HEK293 (cell line): Measurements from ENCODE around the gene SNRNP27.
A peak's percentile ranks its signal among the peaks of the same experiment; 100 is the strongest.

Experiments used
- CTCF ChIA-PET: fragments of 350-600 bp; formaldehyde crosslinking; extraction: SDS; loops from one replicate; lab custom pipeline; 2021; ENCODE audit warnings: antibody characterized with exemption; lab: Yijun Ruan, JAX
- POLR2A ChIA-PET: fragments of 300-600 bp; formaldehyde crosslinking; extraction: SDS; loops from one replicate; lab custom pipeline; 2020; ENCODE audit warnings: antibody characterized with exemption, inconsistent platforms; lab: Yijun Ruan, JAX
- H3K27ac ChIP-seq: fragments of 200-500 bp; sonication (Bioruptor generic); 2 replicates; pipeline ENCODE4 v1.5.1; 2014; ENCODE audit warnings: low read depth, low read length, control low read depth, inconsistent platforms; ENCODE audit errors: extremely low read depth
- H3K36me3 ChIP-seq, 2 experiments: fragments of 200-500 bp in 1 of 2; sonication (Bioruptor generic) in 1 of 2; 1 replicate in 1 of 2; 2 replicates in 1 of 2; pipeline ENCODE4 v1.5.1; 2014 to 2017; ENCODE audit warnings: inconsistent platforms in 2 of 2, low read length in 2 of 2; ENCODE audit not compliant: control insufficient read depth in 2 of 2, insufficient read depth in 1 of 2
- H3K4me1 ChIP-seq: fragments of 200-500 bp; sonication (Bioruptor generic); 2 replicates; pipeline ENCODE4 v1.5.1; 2014; ENCODE audit warnings: mild to moderate bottlenecking, low read length, inconsistent platforms; ENCODE audit not compliant: control insufficient read depth, insufficient read depth
- H3K4me3 ChIP-seq: 2 replicates; pipeline ENCODE4 v1.5.1; 2011; ENCODE audit warnings: low read depth, mild to moderate bottlenecking, control low read depth, low read length, moderate library complexity
- H3K9me3 ChIP-seq: fragments of 200-500 bp; sonication (Bioruptor generic); 2 replicates; pipeline ENCODE4 v1.5.1; 2014; ENCODE audit warnings: low read depth, low read length, inconsistent platforms; ENCODE audit not compliant: control insufficient read depth, insufficient read depth
- GFI1B ChIP-seq: fragments of 450-650 bp; formaldehyde crosslinking; IDR thresholded peaks from 2 replicates; pipeline ENCODE4 v1.5.1; 2016; ENCODE audit warnings: missing biosample characterization, missing genetic modification characterization
- GLIS1 ChIP-seq: fragments of 450-650 bp; formaldehyde crosslinking; IDR thresholded peaks from 2 replicates; pipeline ENCODE4 v1.5.1; 2016; ENCODE audit warnings: missing biosample characterization, missing genetic modification characterization
- HOXC10 ChIP-seq: sonication (generic); formaldehyde crosslinking; IDR thresholded peaks from 2 replicates; pipeline ENCODE4 v1.8.1; 2023; ENCODE audit warnings: mild to moderate bottlenecking, missing genetic modification reagents
- KLF1 ChIP-seq: fragments of 450-650 bp; formaldehyde crosslinking; IDR thresholded peaks from 2 replicates; pipeline ENCODE4 v1.5.1; 2016; ENCODE audit warnings: missing biosample characterization, missing genetic modification characterization
- MYNN ChIP-seq: fragments of 450-650 bp; formaldehyde crosslinking; IDR thresholded peaks from 2 replicates; pipeline ENCODE4 v1.5.1; 2016; ENCODE audit warnings: missing biosample characterization, missing genetic modification characterization, borderline replicate concordance
- RBAK ChIP-seq: fragments of 450-650 bp; formaldehyde crosslinking; IDR thresholded peaks from 2 replicates; pipeline ENCODE4 v1.5.1; 2016; ENCODE audit warnings: missing biosample characterization, missing genetic modification characterization
- ZNF112 ChIP-seq: fragments of 450-650 bp; formaldehyde crosslinking; IDR thresholded peaks from 2 replicates; pipeline ENCODE4 v1.5.0; 2017; ENCODE audit warnings: missing biosample characterization, missing genetic modification characterization
- ZNF114 ChIP-seq: fragments of 450-650 bp; formaldehyde crosslinking; IDR thresholded peaks from 2 replicates; pipeline ENCODE4 v1.5.0; 2017; ENCODE audit warnings: missing biosample characterization, missing genetic modification characterization
- ZNF133 ChIP-seq: fragments of 450-650 bp; formaldehyde crosslinking; IDR thresholded peaks from 2 replicates; pipeline ENCODE4 v1.5.1; 2016; ENCODE audit warnings: missing biosample characterization, missing genetic modification characterization
- ZNF155 ChIP-seq: fragments of 450-650 bp; formaldehyde crosslinking; IDR thresholded peaks from 2 replicates; pipeline ENCODE4 v1.5.1; 2016; ENCODE audit warnings: missing biosample characterization, missing genetic modification characterization
- ZNF169 ChIP-seq: fragments of 450-650 bp; formaldehyde crosslinking; IDR thresholded peaks from 2 replicates; pipeline ENCODE4 v1.5.1; 2016; ENCODE audit warnings: missing biosample characterization, missing genetic modification characterization
- ZNF174 ChIP-seq: fragments of 450-650 bp; formaldehyde crosslinking; IDR thresholded peaks from 2 replicates; pipeline ENCODE4 v1.5.0; 2017; ENCODE audit warnings: missing biosample characterization, mild to moderate bottlenecking, missing genetic modification characterization
- ZNF248 ChIP-seq: fragments of 450-650 bp; formaldehyde crosslinking; IDR thresholded peaks from 2 replicates; pipeline ENCODE4 v1.5.1; 2017; ENCODE audit warnings: missing biosample characterization, missing genetic modification characterization
- ZNF302 ChIP-seq: fragments of 450-650 bp; formaldehyde crosslinking; IDR thresholded peaks from 2 replicates; pipeline ENCODE4 v1.5.1; 2016; ENCODE audit warnings: missing biosample characterization, missing genetic modification characterization, low read depth
- ZNF354C ChIP-seq: fragments of 450-650 bp; formaldehyde crosslinking; IDR thresholded peaks from 2 replicates; pipeline ENCODE4 v1.5.1; 2016; ENCODE audit warnings: missing biosample characterization, missing genetic modification characterization, low read depth, borderline replicate concordance
- ZNF473 ChIP-seq: fragments of 450-650 bp; formaldehyde crosslinking; IDR thresholded peaks from 2 replicates; pipeline ENCODE4 v1.5.1; 2017; ENCODE audit warnings: missing biosample characterization, missing genetic modification characterization
- ZNF514 ChIP-seq: fragments of 450-650 bp; formaldehyde crosslinking; IDR thresholded peaks from 2 replicates; pipeline ENCODE4 v1.5.1; 2016; ENCODE audit warnings: missing biosample characterization, missing genetic modification characterization
- ZNF521 ChIP-seq: fragments of 450-650 bp; formaldehyde crosslinking; IDR thresholded peaks from 2 replicates; pipeline ENCODE4 v1.5.1; 2017; ENCODE audit warnings: missing biosample characterization, mild to moderate bottlenecking, missing genetic modification characterization
- ZNF626 ChIP-seq: fragments of 450-650 bp; sonication (Bioruptor Pico); formaldehyde crosslinking; IDR thresholded peaks from 2 replicates; pipeline ENCODE4 v1.5.1; 2018; ENCODE audit warnings: missing biosample characterization, missing genetic modification characterization, inconsistent platforms
- ZNF837 ChIP-seq: fragments of 450-650 bp; formaldehyde crosslinking; IDR thresholded peaks from 2 replicates; pipeline ENCODE4 v1.5.1; 2016; ENCODE audit warnings: missing biosample characterization, missing genetic modification characterization
- ZSCAN23 ChIP-seq: fragments of 450-650 bp; formaldehyde crosslinking; IDR thresholded peaks from 2 replicates; pipeline ENCODE4 v1.5.1; 2016; ENCODE audit warnings: missing biosample characterization, missing genetic modification characterization
- ZXDB ChIP-seq: fragments of 450-650 bp; formaldehyde crosslinking; IDR thresholded peaks from 2 replicates; pipeline ENCODE4 v1.5.1; 2016; ENCODE audit warnings: missing biosample characterization, missing genetic modification characterization
- TF ChIP-seq, protein P1 (sequence below): fragments of 450-650 bp; formaldehyde crosslinking; IDR thresholded peaks from 2 replicates; pipeline ENCODE4 v1.5.1; 2016; ENCODE audit warnings: missing biosample characterization, missing genetic modification characterization
- TF ChIP-seq, protein P2 (sequence below): fragments of 450-650 bp; formaldehyde crosslinking; conservative IDR thresholded peaks from 2 replicates; pipeline ENCODE4 v1.5.1; 2016; ENCODE audit warnings: low read depth, missing biosample characterization, missing genetic modification characterization
- TF ChIP-seq, protein P3 (sequence below): fragments of 450-650 bp; formaldehyde crosslinking; IDR thresholded peaks from 2 replicates; pipeline ENCODE4 v1.5.1; 2016; ENCODE audit warnings: missing biosample characterization, missing genetic modification characterization
- TF ChIP-seq, protein P4 (sequence below): sonication (generic); formaldehyde crosslinking; IDR thresholded peaks from 2 replicates; pipeline ENCODE4 v1.8.1; 2022; ENCODE audit warnings: mild to moderate bottlenecking, moderate library complexity, missing genetic modification reagents
- TF ChIP-seq, protein P5 (sequence below): fragments of 450-650 bp; formaldehyde crosslinking; optimal IDR thresholded peaks from 2 replicates; pipeline ENCODE3; 2016; ENCODE audit warnings: missing biosample characterization, mild to moderate bottlenecking, missing genetic modification characterization

Gene SNRNP27, protein sequence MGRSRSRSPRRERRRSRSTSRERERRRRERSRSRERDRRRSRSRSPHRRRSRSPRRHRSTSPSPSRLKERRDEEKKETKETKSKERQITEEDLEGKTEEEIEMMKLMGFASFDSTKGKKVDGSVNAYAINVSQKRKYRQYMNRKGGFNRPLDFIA

DNA sequence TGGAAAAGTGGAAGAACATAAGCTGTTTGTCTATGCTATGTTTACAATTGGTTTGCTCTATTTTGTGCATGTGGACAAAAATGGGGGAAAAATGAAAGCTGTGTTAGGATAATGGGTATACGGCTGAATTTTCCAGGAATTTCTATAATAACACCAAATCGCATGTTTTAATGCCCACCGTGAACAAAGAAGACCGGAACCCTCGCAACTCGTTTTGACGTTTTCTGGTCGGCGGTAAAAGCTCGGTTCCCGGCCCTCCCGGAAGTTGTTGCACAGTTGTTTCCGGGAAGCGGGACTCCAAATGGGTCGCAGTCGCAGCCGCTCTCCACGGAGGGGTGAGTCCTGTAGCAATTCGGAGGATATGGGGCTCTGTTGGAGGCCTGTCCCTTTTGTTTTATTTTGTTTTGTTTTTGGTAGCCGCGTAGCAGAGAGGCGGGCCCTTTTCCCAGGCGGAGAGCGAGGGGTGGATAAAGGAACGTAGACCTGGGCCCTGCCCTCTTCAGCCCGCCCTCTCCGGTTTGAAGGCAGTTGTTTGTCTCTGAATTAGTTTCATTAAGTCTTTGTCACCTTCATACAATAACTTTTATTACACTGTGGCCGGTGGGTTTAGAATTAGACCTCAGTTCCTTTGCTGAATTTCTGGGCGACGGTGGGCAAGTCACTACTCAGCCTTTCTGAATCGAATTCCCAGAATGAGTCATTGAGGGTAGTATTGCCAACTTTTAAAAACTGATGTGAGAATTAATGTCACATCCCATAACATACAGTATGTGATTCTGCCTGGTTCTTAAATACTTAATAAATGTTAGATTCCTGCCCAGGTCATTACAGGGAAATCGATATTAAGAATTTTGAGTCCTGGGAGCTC lies at the start of gene SNRNP27:
Gene SNRNP27, plus strand, starts transcription at position 273 of the 868 bp plus-strand sequence. Its CDS starts 29 bp downstream, at position 302.
- H3K9me3 ChIP-seq = no peaks in the 10 kb centered on the region
- POLR2A ChIA-PET = interaction anchor here (0.6 to 1.9 kb wide), 4 partner anchors 21 to 517 kb away, joined by 3 to 16 read pairs (median 8); partner anchors contain the start of genes AAK1, ANXA4 and MXD1
- H3K4me1 ChIP-seq = peaks cover 3% of the 10 kb centered on the region; the same call in 1 of the 2 replicates
- peak within 1 kb of the TSS; percentile 84 for H3K4me3 ChIP-seq
- H3K27ac ChIP-seq = peak within 1 kb of the TSS; percentile 42
- CTCF ChIA-PET = interaction anchor here (0.6 to 1.7 kb wide), 8 partner anchors 19 to 1531 kb away, joined by 3 to 9 read pairs (median 4); partner anchors contain the start of gene MXD1
- peaks cover 24 to 40% of the 10 kb centered on the region in 2 experiments for H3K36me3 ChIP-seq
- TF ChIP-seq ZNF521 (tag by site-specific recombination) (no peak), RBAK (tag by site-specific recombination) (no peak), GFI1B (tag by site-specific recombination) (no peak), ZNF248 (tag by site-specific recombination) (no peak), MYNN (tag by site-specific recombination) (no peak), GLIS1 (0 out of 2 replicates have a peak, but pooled peaks have one; percentile 14), ZNF626 (tag by site-specific recombination) (no peak), ZNF133 (tag by site-specific recombination) (no peak), ZNF473 (no peak), ZNF837 (tag by site-specific recombination) (no peak), ZNF174 (no peak), ZNF114 (tag by site-specific recombination) (no peak), ZSCAN23 (tag by site-specific recombination) (no peak), ZNF302 (tag by site-specific recombination) (no peak), HOXC10 (CRISPR knock-in tag) (no peak), KLF1 (tag by site-specific recombination) (no peak), ZNF155 (tag by site-specific recombination) (no peak), ZNF354C (tag by site-specific recombination) (no peak), ZNF169 (tag by site-specific recombination) (no peak), ZNF112 (no peak), ZXDB (tag by site-specific recombination) (peak; percentile 68; the same call in 1 of the 2 replicates), ZNF514 (tag by site-specific recombination) (no peak)
- TF ChIP-seq, protein P1, sequence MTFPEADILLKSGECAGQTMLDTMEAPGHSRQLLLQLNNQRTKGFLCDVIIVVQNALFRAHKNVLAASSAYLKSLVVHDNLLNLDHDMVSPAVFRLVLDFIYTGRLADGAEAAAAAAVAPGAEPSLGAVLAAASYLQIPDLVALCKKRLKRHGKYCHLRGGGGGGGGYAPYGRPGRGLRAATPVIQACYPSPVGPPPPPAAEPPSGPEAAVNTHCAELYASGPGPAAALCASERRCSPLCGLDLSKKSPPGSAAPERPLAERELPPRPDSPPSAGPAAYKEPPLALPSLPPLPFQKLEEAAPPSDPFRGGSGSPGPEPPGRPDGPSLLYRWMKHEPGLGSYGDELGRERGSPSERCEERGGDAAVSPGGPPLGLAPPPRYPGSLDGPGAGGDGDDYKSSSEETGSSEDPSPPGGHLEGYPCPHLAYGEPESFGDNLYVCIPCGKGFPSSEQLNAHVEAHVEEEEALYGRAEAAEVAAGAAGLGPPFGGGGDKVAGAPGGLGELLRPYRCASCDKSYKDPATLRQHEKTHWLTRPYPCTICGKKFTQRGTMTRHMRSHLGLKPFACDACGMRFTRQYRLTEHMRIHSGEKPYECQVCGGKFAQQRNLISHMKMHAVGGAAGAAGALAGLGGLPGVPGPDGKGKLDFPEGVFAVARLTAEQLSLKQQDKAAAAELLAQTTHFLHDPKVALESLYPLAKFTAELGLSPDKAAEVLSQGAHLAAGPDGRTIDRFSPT = no peak
- TF ChIP-seq, protein P2, sequence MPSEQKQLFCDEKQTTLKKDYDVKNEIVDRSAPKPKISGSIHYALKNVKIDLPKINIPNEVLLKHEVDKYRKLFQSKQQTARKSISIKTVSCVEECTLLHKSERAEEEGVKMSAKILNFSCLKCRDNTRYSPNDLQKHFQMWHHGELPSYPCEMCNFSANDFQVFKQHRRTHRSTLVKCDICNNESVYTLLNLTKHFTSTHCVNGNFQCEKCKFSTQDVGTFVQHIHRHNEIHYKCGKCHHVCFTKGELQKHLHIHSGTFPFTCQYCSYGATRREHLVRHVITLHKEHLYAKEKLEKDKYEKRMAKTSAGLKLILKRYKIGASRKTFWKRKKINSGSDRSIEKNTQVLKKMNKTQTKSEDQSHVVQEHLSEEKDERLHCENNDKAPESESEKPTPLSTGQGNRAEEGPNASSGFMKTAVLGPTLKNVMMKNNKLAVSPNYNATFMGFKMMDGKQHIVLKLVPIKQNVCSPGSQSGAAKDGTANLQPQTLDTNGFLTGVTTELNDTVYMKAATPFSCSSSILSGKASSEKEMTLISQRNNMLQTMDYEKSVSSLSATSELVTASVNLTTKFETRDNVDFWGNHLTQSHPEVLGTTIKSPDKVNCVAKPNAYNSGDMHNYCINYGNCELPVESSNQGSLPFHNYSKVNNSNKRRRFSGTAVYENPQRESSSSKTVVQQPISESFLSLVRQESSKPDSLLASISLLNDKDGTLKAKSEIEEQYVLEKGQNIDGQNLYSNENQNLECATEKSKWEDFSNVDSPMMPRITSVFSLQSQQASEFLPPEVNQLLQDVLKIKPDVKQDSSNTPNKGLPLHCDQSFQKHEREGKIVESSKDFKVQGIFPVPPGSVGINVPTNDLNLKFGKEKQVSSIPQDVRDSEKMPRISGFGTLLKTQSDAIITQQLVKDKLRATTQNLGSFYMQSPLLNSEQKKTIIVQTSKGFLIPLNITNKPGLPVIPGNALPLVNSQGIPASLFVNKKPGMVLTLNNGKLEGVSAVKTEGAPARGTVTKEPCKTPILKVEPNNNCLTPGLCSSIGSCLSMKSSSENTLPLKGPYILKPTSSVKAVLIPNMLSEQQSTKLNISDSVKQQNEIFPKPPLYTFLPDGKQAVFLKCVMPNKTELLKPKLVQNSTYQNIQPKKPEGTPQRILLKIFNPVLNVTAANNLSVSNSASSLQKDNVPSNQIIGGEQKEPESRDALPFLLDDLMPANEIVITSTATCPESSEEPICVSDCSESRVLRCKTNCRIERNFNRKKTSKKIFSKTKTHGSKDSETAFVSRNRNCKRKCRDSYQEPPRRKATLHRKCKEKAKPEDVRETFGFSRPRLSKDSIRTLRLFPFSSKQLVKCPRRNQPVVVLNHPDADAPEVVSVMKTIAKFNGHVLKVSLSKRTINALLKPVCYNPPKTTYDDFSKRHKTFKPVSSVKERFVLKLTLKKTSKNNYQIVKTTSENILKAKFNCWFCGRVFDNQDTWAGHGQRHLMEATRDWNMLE (tag by site-specific recombination) = peak; percentile 98
- TF ChIP-seq, protein P3, sequence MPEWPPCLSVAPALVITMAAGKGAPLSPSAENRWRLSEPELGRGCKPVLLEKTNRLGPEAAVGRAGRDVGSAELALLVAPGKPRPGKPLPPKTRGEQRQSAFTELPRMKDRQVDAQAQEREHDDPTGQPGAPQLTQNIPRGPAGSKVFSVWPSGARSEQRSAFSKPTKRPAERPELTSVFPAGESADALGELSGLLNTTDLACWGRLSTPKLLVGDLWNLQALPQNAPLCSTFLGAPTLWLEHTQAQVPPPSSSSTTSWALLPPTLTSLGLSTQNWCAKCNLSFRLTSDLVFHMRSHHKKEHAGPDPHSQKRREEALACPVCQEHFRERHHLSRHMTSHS (tag by site-specific recombination) = no peak
- TF ChIP-seq, protein P4, sequence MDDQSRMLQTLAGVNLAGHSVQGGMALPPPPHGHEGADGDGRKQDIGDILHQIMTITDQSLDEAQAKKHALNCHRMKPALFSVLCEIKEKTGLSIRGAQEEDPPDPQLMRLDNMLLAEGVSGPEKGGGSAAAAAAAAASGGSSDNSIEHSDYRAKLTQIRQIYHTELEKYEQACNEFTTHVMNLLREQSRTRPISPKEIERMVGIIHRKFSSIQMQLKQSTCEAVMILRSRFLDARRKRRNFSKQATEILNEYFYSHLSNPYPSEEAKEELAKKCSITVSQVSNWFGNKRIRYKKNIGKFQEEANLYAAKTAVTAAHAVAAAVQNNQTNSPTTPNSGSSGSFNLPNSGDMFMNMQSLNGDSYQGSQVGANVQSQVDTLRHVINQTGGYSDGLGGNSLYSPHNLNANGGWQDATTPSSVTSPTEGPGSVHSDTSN = no peak
- TF ChIP-seq, protein P5, sequence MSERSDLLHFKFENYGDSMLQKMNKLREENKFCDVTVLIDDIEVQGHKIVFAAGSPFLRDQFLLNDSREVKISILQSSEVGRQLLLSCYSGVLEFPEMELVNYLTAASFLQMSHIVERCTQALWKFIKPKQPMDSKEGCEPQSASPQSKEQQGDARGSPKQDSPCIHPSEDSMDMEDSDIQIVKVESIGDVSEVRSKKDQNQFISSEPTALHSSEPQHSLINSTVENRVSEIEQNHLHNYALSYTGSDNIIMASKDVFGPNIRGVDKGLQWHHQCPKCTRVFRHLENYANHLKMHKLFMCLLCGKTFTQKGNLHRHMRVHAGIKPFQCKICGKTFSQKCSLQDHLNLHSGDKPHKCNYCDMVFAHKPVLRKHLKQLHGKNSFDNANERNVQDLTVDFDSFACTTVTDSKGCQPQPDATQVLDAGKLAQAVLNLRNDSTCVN (tag by site-specific recombination) = no peak
